Measurements from ENCODE around the gene FLRT1. TPM values are rescaled to one million over a fixed set of nuclear protein-coding genes. Genes with fewer than 3 reads are reported as not detected.

The FLRT1 gene
- total and polyA plus RNA-seq, 3 donors from 2014 or later: 0.67 to 0.79 (median 0.74) TPM

GRCh38 chr11:64001484-64002420 lies 34.0 kb upstream of the FLRT1 start:
- peaks cover 19% of the 10 kb centered on the region for H3K4me1 ChIP-seq
- WGBS, 2 donors: 38 to 47% methylated on average over 4 to 23 of the region's 23 CpGs
- intact Hi-C loops (cut with DNase I; ENCODE audit: low total_unique reads): no loop called here
- H3K27me3 ChIP-seq: no peaks in the 10 kb centered on the region
- no peaks in the 10 kb centered on the region for H3K9me3 ChIP-seq
- H3K36me3 ChIP-seq (ENCODE audit: low read depth, missing control alignments): no peaks in the 10 kb centered on the region
- no peak for DNase-seq
- TF ChIP-seq POLR2A (IDR thresholded peaks at IDR 0.05) (no peak), CTCF (IDR thresholded peaks at IDR 0.05) (no peak)
- H3K4me3 ChIP-seq: no peak overlapping the region
- no peak overlapping the region for H3K27ac ChIP-seq

GRCh38 chr11:64003807-64004589 lies 31.7 kb upstream of the FLRT1 start:
- no peaks in the 10 kb centered on the region for H3K36me3 ChIP-seq (ENCODE audit: low read depth, missing control alignments)
- no peaks in the 10 kb centered on the region for H3K9me3 ChIP-seq
- H3K4me3 ChIP-seq: no peak overlapping the region
- DNase-seq: no peak
- intact Hi-C loops (cut with DNase I; ENCODE audit: low total_unique reads): no loop called here
- H3K4me1 ChIP-seq: peaks cover 34% of the 10 kb centered on the region
- no peak overlapping the region for H3K27ac ChIP-seq
- TF ChIP-seq POLR2A (IDR thresholded peaks at IDR 0.05) (no peak), CTCF (IDR thresholded peaks at IDR 0.05) (no peak)
- 76 to 82% methylated on average over 19 to 23 of the region's 23 CpGs for WGBS, 2 donors
- H3K27me3 ChIP-seq: no peaks in the 10 kb centered on the region

GRCh38 chr11:64004590-64004984 lies 31.1 kb upstream of the FLRT1 start:
- no peak for TF ChIP-seq CTCF (IDR thresholded peaks at IDR 0.05)
- no peak for TF ChIP-seq POLR2A (IDR thresholded peaks at IDR 0.05)
- Histone ChIP-seq H3K9me3 (no peaks in the 10 kb centered on the region), H3K36me3 (ENCODE audit: low read depth, missing control alignments) (no peaks in the 10 kb centered on the region), H3K4me1 (peaks cover 33% of the 10 kb centered on the region), H3K27ac (no peak overlapping the region), H3K27me3 (no peaks in the 10 kb centered on the region), H3K4me3 (no peak overlapping the region)
- WGBS, 2 donors: 78 to 90% methylated on average over 4 of the region's 4 CpGs
- DNase-seq: no peak
- intact Hi-C loops (cut with DNase I; ENCODE audit: low total_unique reads): no loop called here

- TF ChIP-seq POLR2A (IDR thresholded peaks at IDR 0.05): no peak
- TF ChIP-seq CTCF (IDR thresholded peaks at IDR 0.05): no peak
- Histone ChIP-seq H3K36me3 (ENCODE audit: low read depth, missing control alignments) (no peaks in the 10 kb centered on the region), H3K27me3 (no peaks in the 10 kb centered on the region), H3K4me3 (no peak overlapping the region), H3K27ac (no peak overlapping the region), H3K4me1 (peaks cover 25% of the 10 kb centered on the region), H3K9me3 (no peaks in the 10 kb centered on the region)
- DNase-seq: no peak
- intact Hi-C loops (cut with DNase I; ENCODE audit: low total_unique reads): no loop called here
- 85% methylated on average over 4 of the region's 4 CpGs; no CpG with 5 or more reads in 1 of the 2 donors for WGBS, 2 donors
Measured at GRCh38 chr11:64005691-64006090, 30.0 kb upstream of the FLRT1 start.

Measured in testis (tissue), 3 donors.